Fibroblast of lung (primary cell): ENCODE measurements around the gene CZIB. TPM values are rescaled to one million over a fixed set of nuclear protein-coding genes. Genes with fewer than 3 reads are reported as not detected.

Experiments
- DNase-seq, 2 donors: peaks; one replicate each; pipeline versions ENCODE4 v3.0.0 to v3.0.0-alpha.2; 2010; ENCODE audit warnings: low read depth in 2 of 2
- H2AFZ ChIP-seq: 2 replicates; pipeline ENCODE4 v1.5.1; 2012; ENCODE audit warnings: low read length, control low read depth, inconsistent platforms
- H3K27ac ChIP-seq: 2 replicates; pipeline ENCODE4 v1.5.1; 2011; ENCODE audit warnings: low read length, control low read depth; ENCODE audit not compliant: insufficient read depth
- H3K27me3 ChIP-seq: 2 replicates; pipeline ENCODE4 v1.5.1; 2011; ENCODE audit warnings: mild to moderate bottlenecking, low read length; ENCODE audit not compliant: control insufficient read depth, insufficient read depth
- H3K36me3 ChIP-seq: 2 replicates; pipeline ENCODE4 v1.5.1; 2011; ENCODE audit warnings: low read length; ENCODE audit not compliant: control insufficient read depth, insufficient read depth
- H3K4me1 ChIP-seq: 2 replicates; pipeline ENCODE4 v1.5.1; 2011; ENCODE audit warnings: low read length; ENCODE audit not compliant: control insufficient read depth, insufficient read depth; ENCODE audit errors: extremely low read depth
- H3K4me2 ChIP-seq: 2 replicates; pipeline ENCODE4 v1.5.1; 2011; ENCODE audit warnings: low read length, control low read depth; ENCODE audit not compliant: insufficient read depth; ENCODE audit errors: extremely low read depth
- H3K4me3 ChIP-seq, 4 experiments: fragments of 200-600 bp in 1 of 4; sonication (generic) in 1 of 4; replicated peaks in 1 of 4; 2 replicates each; pipeline ENCODE4 v1.5.1; 2011 to 2016; ENCODE audit warnings: low read length in 4 of 4, low read depth in 3 of 4, mild to moderate bottlenecking in 3 of 4, control low read depth in 2 of 4, inconsistent platforms in 1 of 4, mixed read lengths in 1 of 4; ENCODE audit not compliant: insufficient read depth in 1 of 4; ENCODE audit errors: control extremely low read depth in 1 of 4
- H3K79me2 ChIP-seq: 2 replicates; pipeline ENCODE4 v1.5.1; 2012; ENCODE audit warnings: mild to moderate bottlenecking, low read length, inconsistent platforms; ENCODE audit not compliant: control insufficient read depth, insufficient read depth
- H3K9ac ChIP-seq: 2 replicates; pipeline ENCODE4 v1.5.1; 2011; ENCODE audit warnings: mild to moderate bottlenecking, low read length, control low read depth; ENCODE audit not compliant: insufficient read depth
- H3K9me3 ChIP-seq: 2 replicates; pipeline ENCODE4 v1.5.1; 2012; ENCODE audit warnings: low read depth, low read length; ENCODE audit not compliant: control insufficient read depth, insufficient read depth
- H4K20me1 ChIP-seq: 2 replicates; pipeline ENCODE4 v1.5.1; 2011; ENCODE audit warnings: low read length; ENCODE audit not compliant: control insufficient read depth, insufficient read depth; ENCODE audit errors: extremely low read depth
- CTCF ChIP-seq, 2 donors: IDR thresholded peaks in 1 of 2; conservative IDR thresholded peaks in 1 of 2; 1 replicate in 1 of 2; 2 replicates in 1 of 2; pipeline ENCODE4 v1.5.1; 2011 to 2012; ENCODE audit warnings: low read length in 2 of 2, control low read depth in 1 of 2, inconsistent platforms in 1 of 2, low read depth in 1 of 2, mild to moderate bottlenecking in 1 of 2
- EZH2 ChIP-seq: IDR thresholded peaks from 2 replicates; pipeline ENCODE4 v1.5.1; 2012; ENCODE audit warnings: low read length, control low read depth, mild to moderate bottlenecking; ENCODE audit errors: missing control alignments
- polyA plus RNA-seq, 2 donors: library from polyadenylated mRNA; depleted of rRNA in 1 of 2; stranded (reverse) in 1 of 2; unstranded in 1 of 2; fragments of >200 nt; gene quantifications; 2 replicates each; pipeline ENCODE4 v1.2.1, GENCODE V29; 2011 to 2012; ENCODE audit warnings: missing spikeins in 1 of 2
- total RNA-seq: library from RNA; depleted of rRNA; stranded (reverse); fragments of >200 nt; gene quantifications from 2 replicates; pipeline ENCODE4 v1.2.1, GENCODE V29; 2014

CZIB gene
- total and polyA plus RNA-seq, 2 donors (not counting 1 experiment from before 2014, with no cell fraction given), result 56.5 to 99.4 TPM

DNA sequence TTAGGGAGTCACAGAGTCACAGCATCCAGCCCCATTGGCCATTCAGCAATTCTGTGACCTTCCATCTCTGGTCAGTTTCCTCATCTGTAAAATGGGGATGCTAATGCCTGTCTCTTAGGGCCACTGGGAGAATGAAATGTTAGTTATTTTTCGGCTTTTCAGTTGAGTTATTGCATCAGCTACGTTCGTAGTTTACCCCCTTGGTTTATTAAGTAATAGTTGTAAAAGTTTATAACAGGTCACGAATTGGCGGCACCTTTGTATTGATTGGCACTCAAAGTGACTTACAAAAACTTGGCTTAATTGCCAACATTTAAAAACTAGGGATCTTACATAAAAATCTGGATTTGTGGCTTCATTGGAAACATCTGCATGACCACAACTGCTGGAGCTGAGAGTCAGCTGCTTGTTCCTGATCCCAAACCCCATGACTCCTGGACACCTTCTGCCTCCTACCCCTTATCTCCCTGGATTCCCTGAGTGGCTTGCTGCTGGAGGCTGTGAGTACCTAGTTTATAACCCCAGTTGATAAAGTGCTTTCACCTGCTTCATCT lies 54.9 kb downstream of the CZIB start:
- TF ChIP-seq CTCF (conservative IDR thresholded peaks at IDR 0.05 in 1 of 2, IDR thresholded peaks at IDR 0.05 in 1 of 2; ENCODE audit: low read depth in 1 of 2, low read length in 2 of 2) (no peak), EZH2 (no peak)
- DNase-seq, result no peak

More for the DNA sequence above, 54.9 kb downstream of the CZIB start:
- Histone ChIP-seq H3K27me3 (no peaks in the 10 kb centered on the region), H3K4me3 (no peak overlapping the region), H3K27ac (no peak overlapping the region), H4K20me1 (no peaks in the 10 kb centered on the region), H3K36me3 (no peaks in the 10 kb centered on the region), H2AFZ (no peak overlapping the region), H3K4me2 (no peak overlapping the region), H3K9ac (no peak overlapping the region), H3K79me2 (no peaks in the 10 kb centered on the region), H3K4me1 (no peaks in the 10 kb centered on the region), H3K9me3 (no peaks in the 10 kb centered on the region)

Other genes starting within 250 kb of the CZIB start
- gene PODN, start 158.4 kb downstream of the CZIB start, total RNA-seq, result 49.7 and 67.5 TPM in 2 replicates
- 21.8 and 31.6 TPM in 2 replicates for gene PODN, start 158.4 kb downstream of the CZIB start, polyA plus RNA-seq
- gene SLC1A7, start 78.0 kb downstream of the CZIB start, total RNA-seq, result 0.26 and 0.33 TPM in 2 replicates
- gene SLC1A7, start 78.0 kb downstream of the CZIB start, polyA plus RNA-seq, result 0.09 and 0.15 TPM in 2 replicates
- 13.4 and 18.3 TPM in 2 replicates for gene CPT2, start 23.8 kb downstream of the CZIB start, total RNA-seq
- gene CPT2, start 23.8 kb downstream of the CZIB start, polyA plus RNA-seq, result 17.2 and 17.3 TPM in 2 replicates
- gene MAGOH, start 17.9 kb upstream of the CZIB start, total RNA-seq, result 33.0 and 35.2 TPM in 2 replicates
- gene MAGOH, start 17.9 kb upstream of the CZIB start, polyA plus RNA-seq, result 34.5 and 45.5 TPM in 2 replicates
- 3.1 and 8.4 TPM in 2 replicates for gene LRP8, start 107.4 kb upstream of the CZIB start, total RNA-seq
- gene LRP8, start 107.4 kb upstream of the CZIB start, polyA plus RNA-seq, result 10.3 and 21.3 TPM in 2 replicates
- not detected in 2 replicates for gene DMRTB1, start 238.8 kb upstream of the CZIB start, total RNA-seq
- not detected in 2 replicates for gene DMRTB1, start 238.8 kb upstream of the CZIB start, polyA plus RNA-seq